Measurements from ENCODE around the gene USP5. TPM values are rescaled to one million over a fixed set of nuclear protein-coding genes. Genes with fewer than 3 reads are reported as not detected.

Gene USP5
- polyA plus RNA-seq, 3 donors: 28.0 to 32.4 (median 29.9) TPM

DNA sequence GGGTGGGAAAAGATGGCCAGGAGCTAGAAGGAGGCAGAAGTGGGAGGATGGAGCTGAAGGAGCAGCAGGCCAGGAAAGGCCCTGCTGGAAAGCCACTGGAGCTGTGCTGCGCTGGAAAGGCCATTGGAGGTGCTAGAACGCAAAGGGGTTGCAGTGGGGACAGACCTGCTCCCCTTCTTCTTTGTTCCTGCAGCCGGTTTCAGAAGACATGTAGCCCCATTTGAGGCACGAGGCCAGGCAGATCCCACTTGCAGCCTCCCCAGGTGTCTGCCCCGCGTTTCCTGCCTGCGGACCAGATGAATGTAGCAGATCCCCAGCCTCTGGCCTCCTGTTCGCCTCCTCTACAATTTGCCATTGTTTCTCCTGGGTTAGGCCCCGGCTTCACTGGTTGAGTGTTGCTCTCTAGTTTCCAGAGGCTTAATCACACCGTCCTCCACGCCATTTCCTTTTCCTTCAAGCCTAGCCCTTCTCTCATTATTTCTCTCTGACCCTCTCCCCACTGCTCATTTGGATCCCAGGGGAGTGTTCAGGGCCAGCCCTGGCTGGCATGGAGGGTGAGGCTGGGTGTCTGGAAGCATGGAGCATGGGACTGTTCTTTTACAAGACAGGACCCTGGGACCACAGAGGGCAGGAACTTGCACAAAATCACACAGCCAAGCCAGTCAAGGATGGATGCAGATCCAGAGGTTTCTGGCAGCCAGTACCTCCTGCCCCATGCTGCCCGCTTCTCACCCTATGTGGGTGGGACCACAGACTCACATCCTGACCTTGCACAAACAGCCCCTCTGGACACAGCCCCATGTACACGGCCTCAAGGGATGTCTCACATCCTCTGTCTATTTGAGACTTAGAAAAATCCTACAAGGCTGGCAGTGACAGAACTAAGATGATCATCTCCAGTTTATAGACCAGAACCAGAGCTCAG, 32.6 kb upstream of the USP5 start:
- H3K27me3 Mint-ChIP-seq (ENCODE audit: low read depth in 3 of 3): peaks cover 3 to 11% (median 9%) of the 10 kb centered on the region in 3 donors
- peaks cover 0 to 2% (median 0%) of the 10 kb centered on the region in 7 donors for H3K9me3 Mint-ChIP-seq
- H3K4me2 ChIP-seq (replicated peaks; ENCODE audit: extremely low read depth, low read length, poor library complexity, severe bottlenecking): no peak overlapping the region
- no peaks in the 10 kb centered on the region for H3K9me3 ChIP-seq (replicated peaks in 1 of 2; ENCODE audit: control insufficient read depth in 1 of 2, insufficient read depth in 1 of 2, low read length in 2 of 2)
- no peak overlapping the region for H3K4me3 ChIP-seq (replicated peaks in 1 of 3; ENCODE audit: low read depth in 2 of 3, low read length in 3 of 3)
- peaks cover 0 to 6% of the 10 kb centered on the region in 2 donors for H3K27me3 ChIP-seq (ENCODE audit: control insufficient read depth in 2 of 2, insufficient read depth in 2 of 2, low read length in 2 of 2)
- H4K20me1 ChIP-seq (ENCODE audit: insufficient read depth, low read length): peaks cover 50% of the 10 kb centered on the region
- H3K27ac ChIP-seq (ENCODE audit: low read depth in 1 of 2, low read length in 2 of 2): no peak overlapping the region
- peaks cover 20 to 38% of the 10 kb centered on the region in 2 donors for H3K4me1 ChIP-seq (ENCODE audit: control insufficient read depth in 1 of 2, insufficient read depth in 2 of 2, low read length in 2 of 2)
- WGBS (ENCODE audit: insufficient coverage): 97% methylated on average over 9 of the region's 13 CpGs
- peaks cover 56 to 59% of the 10 kb centered on the region in 2 donors for H3K36me3 ChIP-seq (replicated peaks in 1 of 2; ENCODE audit: control insufficient read depth in 1 of 2, insufficient read depth in 2 of 2, low read length in 2 of 2)
- H3K27ac Mint-ChIP-seq: peak overlapping the region in 1 of 7 donors; percentile 9
- peaks cover 55 to 63% of the 10 kb centered on the region in 2 donors for H3K36me3 Mint-ChIP-seq
- DNase-seq: peak in 1 of 3 donors; percentile 1
- intact Hi-C loops (cut with micrococcal nuclease): loop anchor here in 1 of 2 donors (5.0 kb wide), 1 partner anchor 202 kb away; no protein-coding TSS in a partner anchor
- H3K4me3 Mint-ChIP-seq: no peak overlapping the region
- no peak overlapping the region for H2AFZ ChIP-seq (ENCODE audit: insufficient read depth, low read depth, low read length, poor library complexity, severe bottlenecking)
- peaks cover 34% of the 10 kb centered on the region for H3K4me1 Mint-ChIP-seq
- TF ChIP-seq, protein P1, sequence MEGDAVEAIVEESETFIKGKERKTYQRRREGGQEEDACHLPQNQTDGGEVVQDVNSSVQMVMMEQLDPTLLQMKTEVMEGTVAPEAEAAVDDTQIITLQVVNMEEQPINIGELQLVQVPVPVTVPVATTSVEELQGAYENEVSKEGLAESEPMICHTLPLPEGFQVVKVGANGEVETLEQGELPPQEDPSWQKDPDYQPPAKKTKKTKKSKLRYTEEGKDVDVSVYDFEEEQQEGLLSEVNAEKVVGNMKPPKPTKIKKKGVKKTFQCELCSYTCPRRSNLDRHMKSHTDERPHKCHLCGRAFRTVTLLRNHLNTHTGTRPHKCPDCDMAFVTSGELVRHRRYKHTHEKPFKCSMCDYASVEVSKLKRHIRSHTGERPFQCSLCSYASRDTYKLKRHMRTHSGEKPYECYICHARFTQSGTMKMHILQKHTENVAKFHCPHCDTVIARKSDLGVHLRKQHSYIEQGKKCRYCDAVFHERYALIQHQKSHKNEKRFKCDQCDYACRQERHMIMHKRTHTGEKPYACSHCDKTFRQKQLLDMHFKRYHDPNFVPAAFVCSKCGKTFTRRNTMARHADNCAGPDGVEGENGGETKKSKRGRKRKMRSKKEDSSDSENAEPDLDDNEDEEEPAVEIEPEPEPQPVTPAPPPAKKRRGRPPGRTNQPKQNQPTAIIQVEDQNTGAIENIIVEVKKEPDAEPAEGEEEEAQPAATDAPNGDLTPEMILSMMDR (IDR thresholded peaks at IDR 0.05): no peak
- H3K9ac ChIP-seq (ENCODE audit: insufficient read depth, low read length, poor library complexity, severe bottlenecking): no peak overlapping the region
- peaks cover 5% of the 10 kb centered on the region for H3K79me2 ChIP-seq (ENCODE audit: insufficient read depth, low read length)

- H2AFZ ChIP-seq (ENCODE audit: insufficient read depth, low read depth, low read length, poor library complexity, severe bottlenecking): no peak overlapping the region
Observed at GRCh38 chr12:6820166-6820565, 31.8 kb upstream of the USP5 start.

More at GRCh38 chr12:6820166-6820565, 31.8 kb upstream of the USP5 start:
- no peak overlapping the region for H3K4me3 Mint-ChIP-seq
- TF ChIP-seq, protein P1 (IDR thresholded peaks at IDR 0.05): no peak
- H3K9ac ChIP-seq (ENCODE audit: insufficient read depth, low read length, poor library complexity, severe bottlenecking): no peak overlapping the region
- peaks cover 48 to 51% of the 10 kb centered on the region in 2 donors for H3K36me3 ChIP-seq (replicated peaks in 1 of 2; ENCODE audit: control insufficient read depth in 1 of 2, insufficient read depth in 2 of 2, low read length in 2 of 2)
- peaks cover 42% of the 10 kb centered on the region for H4K20me1 ChIP-seq (ENCODE audit: insufficient read depth, low read length)
- H3K9me3 ChIP-seq (replicated peaks in 1 of 2; ENCODE audit: control insufficient read depth in 1 of 2, insufficient read depth in 1 of 2, low read length in 2 of 2): no peaks in the 10 kb centered on the region
- intact Hi-C loops (cut with micrococcal nuclease): loop anchor here in 1 of 2 donors (5.0 kb wide), 1 partner anchor 203 kb away; no protein-coding TSS in a partner anchor
- peak overlapping the region; percentile 50 to 63 for H3K27ac ChIP-seq (ENCODE audit: low read depth in 1 of 2, low read length in 2 of 2)
- peaks cover 5% of the 10 kb centered on the region for H3K79me2 ChIP-seq (ENCODE audit: insufficient read depth, low read length)
- no peak overlapping the region for H3K4me2 ChIP-seq (replicated peaks; ENCODE audit: extremely low read depth, low read length, poor library complexity, severe bottlenecking)
- no peak for DNase-seq
- H3K27me3 ChIP-seq (ENCODE audit: control insufficient read depth in 2 of 2, insufficient read depth in 2 of 2, low read length in 2 of 2): peaks cover 0 to 6% of the 10 kb centered on the region in 2 donors
- H3K9me3 Mint-ChIP-seq: peaks cover 0 to 2% (median 0%) of the 10 kb centered on the region in 7 donors
- H3K36me3 Mint-ChIP-seq: peaks cover 54 to 61% of the 10 kb centered on the region in 2 donors
- peak overlapping the region in 1 of 7 donors; percentile 78 for H3K27ac Mint-ChIP-seq
- H3K4me3 ChIP-seq (replicated peaks in 1 of 3; ENCODE audit: low read depth in 2 of 3, low read length in 3 of 3): no peak overlapping the region
- peaks cover 3 to 16% (median 14%) of the 10 kb centered on the region in 3 donors for H3K27me3 Mint-ChIP-seq (ENCODE audit: low read depth in 3 of 3)
- peaks cover 36% of the 10 kb centered on the region for H3K4me1 Mint-ChIP-seq
- peaks cover 20 to 39% of the 10 kb centered on the region in 2 donors for H3K4me1 ChIP-seq (ENCODE audit: control insufficient read depth in 1 of 2, insufficient read depth in 2 of 2, low read length in 2 of 2)
- WGBS (ENCODE audit: insufficient coverage): 97% methylated on average over 4 of the region's 5 CpGs

Data from CD14-positive monocyte (primary cell).